Activated T-cell treated with anti-CD3 and anti-CD28 coated beads, Interleukin-2, amount 50 U/mL, for 24 hours (primary cell): ENCODE data around the gene TMEM167A.

Source experiments
- DNase-seq: peaks from one replicate; pipeline ENCODE4 v3.0.0-alpha.2; 2020
- H3K27ac Mint-ChIP-seq: 2 replicates; pipeline ENCODE4 v1.8.0; 2020; ENCODE audit warnings: mild to moderate bottlenecking, mixed read lengths
- H3K27me3 Mint-ChIP-seq: 2 replicates; pipeline ENCODE4 v1.8.0; 2020; ENCODE audit warnings: mixed read lengths
- H3K36me3 Mint-ChIP-seq: 2 replicates; pipeline ENCODE4 v1.8.0; 2020; ENCODE audit warnings: low read depth, mixed read lengths
- H3K4me1 Mint-ChIP-seq: 2 replicates; pipeline ENCODE4 v1.8.0; 2020; ENCODE audit warnings: low read depth, mixed read lengths
- H3K4me3 Mint-ChIP-seq: 2 replicates; pipeline ENCODE4 v1.8.0; 2020; ENCODE audit warnings: mild to moderate bottlenecking, moderate library complexity, mixed read lengths
- H3K9me3 Mint-ChIP-seq: 2 replicates; pipeline ENCODE4 v1.8.0; 2020; ENCODE audit warnings: mixed read lengths

The TMEM167A gene

DNA sequence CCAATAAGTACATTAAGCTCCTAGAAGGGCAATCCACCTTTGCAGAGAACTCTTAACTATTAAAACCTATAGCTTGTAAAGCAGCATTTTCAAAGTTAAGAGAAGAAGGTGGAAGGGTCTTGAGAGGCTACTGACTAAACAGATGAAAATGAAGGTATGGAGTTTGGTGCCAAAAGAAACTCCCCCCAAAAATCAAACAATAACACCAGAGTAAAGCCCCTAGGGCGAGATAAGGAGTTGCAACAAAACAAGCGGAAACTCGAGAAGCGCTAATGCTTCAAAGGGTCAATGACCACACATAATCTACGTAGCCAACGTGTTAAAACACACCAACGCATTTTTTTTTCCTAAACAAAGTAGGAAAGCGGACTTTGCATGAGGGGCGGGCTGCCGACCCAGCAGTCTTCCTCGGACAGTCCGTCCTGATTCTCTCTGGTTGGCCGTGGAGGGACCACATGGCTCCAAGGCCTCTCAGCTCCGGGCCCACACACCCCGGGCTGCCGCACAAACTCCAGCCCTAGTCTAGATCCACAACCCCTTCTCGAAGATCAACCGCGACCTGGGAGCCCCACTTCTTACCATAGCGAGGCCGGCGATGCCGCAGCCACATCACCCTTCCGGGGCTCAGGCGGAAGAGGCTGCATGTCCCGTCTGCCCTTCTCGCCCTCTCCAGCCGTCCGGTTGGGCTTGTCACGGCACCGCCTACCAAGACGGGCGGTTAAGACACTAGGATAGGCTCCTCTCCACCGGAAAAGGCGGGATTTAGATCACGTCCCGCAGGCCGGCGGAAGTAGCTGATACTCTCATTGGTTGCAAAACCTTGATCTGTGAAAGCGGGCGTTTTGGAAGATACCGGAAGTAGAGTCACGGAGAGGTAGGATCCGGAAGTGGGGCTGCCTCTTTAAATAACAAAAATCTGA, at the start of gene TMEM167A, which contains the start of gene XRCC4:
TMEM167A (minus strand) TSS at position 653 of the 920 bp plus-strand sequence; CDS start at position 582, 71 bp downstream.
XRCC4 (plus strand) TSS at position 806 of the 920 bp plus-strand sequence. CDS start 27,373 bp downstream, outside the sequence.
- Mint-ChIP-seq H3K9me3 (no peaks in the 10 kb centered on the region), H3K27ac (peak within 1 kb of the TSS; percentile 99), H3K36me3 (peaks cover 57% of the 10 kb centered on the region), H3K4me1 (peaks cover 51% of the 10 kb centered on the region), H3K4me3 (peak within 1 kb of the TSS; percentile 99), H3K27me3 (no peaks in the 10 kb centered on the region)
- peak; percentile 91 for DNase-seq

GRCh38 chr5:83126501-83126900, 49.3 kb upstream of the TMEM167A start:
- no peak overlapping the region for H3K4me3 Mint-ChIP-seq
- H3K4me1 Mint-ChIP-seq, result no peaks in the 10 kb centered on the region
- no peak for DNase-seq
- peaks cover 11% of the 10 kb centered on the region for H3K9me3 Mint-ChIP-seq
- H3K36me3 Mint-ChIP-seq, result peaks cover 32% of the 10 kb centered on the region
- no peak overlapping the region for H3K27ac Mint-ChIP-seq
- no peaks in the 10 kb centered on the region for H3K27me3 Mint-ChIP-seq

DNA sequence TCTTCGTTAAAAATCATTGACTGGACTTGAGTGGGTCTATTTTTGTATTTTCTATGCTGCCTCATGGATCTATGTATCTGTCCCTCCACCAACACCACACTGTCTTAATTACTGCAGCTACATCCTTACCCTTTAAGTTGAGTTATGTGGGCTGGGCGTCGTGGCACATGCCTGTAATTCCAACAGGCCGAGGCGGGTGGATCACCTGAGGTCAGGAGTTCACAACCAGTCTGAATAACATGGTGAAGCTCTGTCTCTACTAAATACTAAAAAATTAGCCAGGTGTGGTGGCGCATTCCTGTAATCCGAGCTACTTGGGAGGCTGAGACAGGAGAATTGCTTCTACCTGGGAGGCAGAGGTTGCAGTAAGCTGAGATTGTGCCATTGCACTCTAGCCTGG, 48.4 kb upstream of the TMEM167A start:
- Mint-ChIP-seq H3K9me3 (peaks cover 5% of the 10 kb centered on the region), H3K27ac (no peak overlapping the region), H3K27me3 (no peaks in the 10 kb centered on the region), H3K36me3 (peaks cover 29% of the 10 kb centered on the region), H3K4me1 (no peaks in the 10 kb centered on the region), H3K4me3 (no peak overlapping the region)
- no peak for DNase-seq

DNA sequence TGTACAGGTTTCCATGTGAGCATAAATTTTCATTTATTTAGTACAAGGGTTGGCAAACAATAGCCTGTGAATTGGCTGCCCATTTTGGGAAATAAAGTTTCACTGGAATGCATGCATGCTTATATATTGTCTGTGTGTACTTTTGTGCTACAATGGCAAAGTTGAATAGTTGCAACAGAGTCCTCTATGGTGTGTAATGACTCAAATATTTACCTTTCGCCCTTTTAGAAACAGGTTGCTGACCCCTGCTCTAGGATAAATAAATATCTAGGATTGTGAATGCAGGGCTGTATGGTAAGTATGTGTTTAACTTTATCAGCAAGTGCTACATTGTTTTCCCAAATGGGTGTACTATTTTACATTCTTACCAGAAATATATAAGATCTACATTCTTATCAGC, 47.4 kb upstream of the TMEM167A start:
- Mint-ChIP-seq H3K4me3 (no peak overlapping the region), H3K4me1 (no peaks in the 10 kb centered on the region), H3K27ac (no peak overlapping the region), H3K36me3 (peaks cover 23% of the 10 kb centered on the region), H3K9me3 (peaks cover 5% of the 10 kb centered on the region), H3K27me3 (no peaks in the 10 kb centered on the region)
- no peak for DNase-seq

- Mint-ChIP-seq H3K4me3 (no peak overlapping the region), H3K27ac (no peak overlapping the region), H3K27me3 (no peaks in the 10 kb centered on the region), H3K36me3 (peaks cover 39% of the 10 kb centered on the region), H3K9me3 (peaks cover 5% of the 10 kb centered on the region), H3K4me1 (no peaks in the 10 kb centered on the region)
- DNase-seq, result no peak
Measured at GRCh38 chr5:83118976-83119375, 41.8 kb upstream of the TMEM167A start.

DNA sequence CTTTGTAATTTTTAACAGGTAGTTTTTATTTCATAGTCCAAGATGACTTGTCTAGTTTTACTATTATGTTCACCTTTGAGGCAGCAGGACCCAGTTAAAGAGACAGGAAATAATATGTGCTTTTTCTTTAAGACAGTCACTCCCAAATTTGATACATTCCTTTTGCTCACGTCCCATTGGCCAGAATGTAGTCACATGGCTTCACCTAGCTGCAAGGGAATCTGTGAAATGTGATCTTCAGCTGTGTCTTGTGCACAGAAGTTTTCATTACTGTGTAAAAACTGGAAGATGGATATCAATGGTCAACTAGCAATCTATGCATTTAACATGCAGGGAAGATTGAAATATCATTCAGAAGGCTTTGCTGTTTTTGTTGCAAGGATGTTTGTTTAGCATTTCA, 41.3 kb upstream of the TMEM167A start:
- H3K36me3 Mint-ChIP-seq, result peaks cover 44% of the 10 kb centered on the region
- no peaks in the 10 kb centered on the region for H3K27me3 Mint-ChIP-seq
- H3K9me3 Mint-ChIP-seq, result peaks cover 5% of the 10 kb centered on the region
- no peak overlapping the region for H3K27ac Mint-ChIP-seq
- no peak for DNase-seq
- no peak overlapping the region for H3K4me3 Mint-ChIP-seq
- H3K4me1 Mint-ChIP-seq, result no peaks in the 10 kb centered on the region

DNA sequence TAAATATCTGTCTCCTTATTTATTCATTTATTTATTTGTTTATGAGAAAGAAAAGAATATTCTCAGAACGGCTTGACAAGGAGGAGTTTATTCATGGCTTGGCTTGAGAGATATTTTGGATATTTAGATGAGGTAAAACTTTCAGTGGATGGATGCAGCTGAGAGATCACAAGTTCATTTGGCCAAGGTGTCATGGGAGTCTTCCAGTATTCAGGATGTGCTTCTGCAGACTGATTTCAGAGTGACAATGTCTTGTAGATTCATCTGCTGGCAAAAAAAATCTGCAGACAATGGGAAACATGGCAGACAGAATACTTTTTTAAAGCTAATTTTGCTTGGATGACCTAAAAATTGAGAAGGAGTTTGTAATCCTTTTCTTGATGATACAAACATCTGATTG, 38.6 kb upstream of the TMEM167A start:
- Mint-ChIP-seq H3K4me1 (no peaks in the 10 kb centered on the region), H3K4me3 (no peak overlapping the region), H3K27me3 (no peaks in the 10 kb centered on the region), H3K27ac (no peak overlapping the region), H3K9me3 (peaks cover 17% of the 10 kb centered on the region), H3K36me3 (peaks cover 60% of the 10 kb centered on the region)
- no peak for DNase-seq

- H3K36me3 Mint-ChIP-seq, result peaks cover 37% of the 10 kb centered on the region
- no peaks in the 10 kb centered on the region for H3K27me3 Mint-ChIP-seq
- peaks cover 2% of the 10 kb centered on the region for H3K4me1 Mint-ChIP-seq
- H3K27ac Mint-ChIP-seq, result no peak overlapping the region
- H3K4me3 Mint-ChIP-seq, result no peak overlapping the region
- H3K9me3 Mint-ChIP-seq, result peaks cover 12% of the 10 kb centered on the region
- no peak for DNase-seq
Measured at GRCh38 chr5:83109380-83109779, 32.2 kb upstream of the TMEM167A start.

GRCh38 chr5:83107692-83108420, 30.7 kb upstream of the TMEM167A start:
- H3K27ac Mint-ChIP-seq, result no peak overlapping the region
- no peak overlapping the region for H3K4me3 Mint-ChIP-seq
- no peak for DNase-seq
- H3K36me3 Mint-ChIP-seq, result peaks cover 24% of the 10 kb centered on the region
- H3K27me3 Mint-ChIP-seq, result no peaks in the 10 kb centered on the region
- peaks cover 9% of the 10 kb centered on the region for H3K9me3 Mint-ChIP-seq
- H3K4me1 Mint-ChIP-seq, result peaks cover 2% of the 10 kb centered on the region

DNA sequence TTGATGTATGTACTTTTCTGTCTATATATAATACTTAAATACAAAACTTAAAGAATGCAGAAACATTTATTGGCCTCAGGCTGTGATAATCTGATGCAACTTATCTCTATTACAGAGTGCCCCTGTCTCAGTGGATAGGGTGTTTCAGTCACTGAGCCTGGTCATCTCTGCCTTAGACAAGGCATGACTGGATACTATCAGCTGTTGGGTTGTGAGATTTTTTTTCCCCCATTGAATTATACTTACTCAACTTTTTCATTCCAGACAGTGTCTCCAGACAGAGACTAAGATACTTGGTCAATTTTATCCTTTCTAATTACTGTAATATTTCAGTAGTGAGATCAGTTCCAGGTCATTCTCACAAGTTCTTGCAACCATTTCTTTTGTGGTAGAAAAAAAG, 26.8 kb upstream of the TMEM167A start:
- H3K4me1 Mint-ChIP-seq, result no peaks in the 10 kb centered on the region
- no peaks in the 10 kb centered on the region for H3K27me3 Mint-ChIP-seq
- H3K27ac Mint-ChIP-seq, result no peak overlapping the region
- H3K36me3 Mint-ChIP-seq, result peaks cover 9% of the 10 kb centered on the region
- DNase-seq, result no peak
- H3K9me3 Mint-ChIP-seq, result no peaks in the 10 kb centered on the region
- no peak overlapping the region for H3K4me3 Mint-ChIP-seq

DNA sequence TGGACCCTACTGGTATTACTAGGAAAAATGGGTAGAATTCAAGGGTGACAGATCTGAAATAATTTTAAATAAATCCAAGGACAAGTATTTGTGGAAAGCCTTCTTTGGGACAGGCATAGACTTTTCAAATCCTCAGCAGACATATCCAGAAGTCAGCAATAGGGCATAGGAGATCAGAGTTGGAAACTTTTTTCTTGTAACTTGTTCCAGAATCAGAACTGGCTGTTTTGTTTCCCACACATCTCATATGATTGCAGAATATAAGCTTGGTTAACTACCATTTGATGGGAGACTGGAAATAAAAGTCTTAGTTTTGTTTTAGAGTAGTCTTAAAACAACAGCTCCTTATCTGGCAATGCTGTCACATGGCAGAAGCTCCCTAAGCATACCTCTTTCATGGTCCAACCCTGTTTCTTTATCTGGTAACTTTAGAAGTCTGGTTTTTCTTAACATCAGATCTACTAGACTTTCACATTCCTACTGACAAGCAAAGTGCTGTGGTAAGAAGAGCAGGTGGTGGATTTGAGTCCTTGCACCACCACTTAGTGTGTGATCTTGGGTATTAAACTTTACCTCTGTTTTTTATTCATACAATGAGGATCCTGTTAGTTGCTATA, 25.3 kb upstream of the TMEM167A start:
- no peak for DNase-seq
- no peaks in the 10 kb centered on the region for H3K9me3 Mint-ChIP-seq
- no peak overlapping the region for H3K27ac Mint-ChIP-seq

DNA sequence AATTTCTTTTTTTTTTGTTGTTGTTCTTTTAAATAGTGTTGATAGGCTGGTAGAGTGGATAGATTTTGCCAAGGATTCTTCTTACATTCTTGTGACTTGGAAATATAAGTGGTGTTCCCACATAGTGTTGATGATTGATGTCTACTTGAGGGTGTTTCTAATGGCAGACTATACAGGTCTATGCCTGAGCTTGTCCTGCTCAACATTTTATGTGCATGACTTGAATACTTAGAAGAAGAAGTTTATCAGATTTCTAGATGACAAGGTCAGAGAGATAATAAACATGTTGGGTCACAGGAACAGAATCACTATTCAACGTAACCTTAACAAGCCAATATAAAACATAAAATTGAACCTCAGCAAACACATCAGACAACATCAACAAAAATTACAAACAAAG, 24.3 kb upstream of the TMEM167A start:
- H3K4me1 Mint-ChIP-seq, result peaks cover 2% of the 10 kb centered on the region
- no peaks in the 10 kb centered on the region for H3K9me3 Mint-ChIP-seq
- H3K4me3 Mint-ChIP-seq, result no peak overlapping the region
- peaks cover 2% of the 10 kb centered on the region for H3K36me3 Mint-ChIP-seq
- H3K27me3 Mint-ChIP-seq, result no peaks in the 10 kb centered on the region
- H3K27ac Mint-ChIP-seq, result no peak overlapping the region
- no peak for DNase-seq

More for the DNA sequence above, 25.3 kb upstream of the TMEM167A start:
- H3K4me1 Mint-ChIP-seq, result peaks cover 2% of the 10 kb centered on the region
- no peaks in the 10 kb centered on the region for H3K27me3 Mint-ChIP-seq
- H3K36me3 Mint-ChIP-seq, result peaks cover 7% of the 10 kb centered on the region
- no peak overlapping the region for H3K4me3 Mint-ChIP-seq

DNA sequence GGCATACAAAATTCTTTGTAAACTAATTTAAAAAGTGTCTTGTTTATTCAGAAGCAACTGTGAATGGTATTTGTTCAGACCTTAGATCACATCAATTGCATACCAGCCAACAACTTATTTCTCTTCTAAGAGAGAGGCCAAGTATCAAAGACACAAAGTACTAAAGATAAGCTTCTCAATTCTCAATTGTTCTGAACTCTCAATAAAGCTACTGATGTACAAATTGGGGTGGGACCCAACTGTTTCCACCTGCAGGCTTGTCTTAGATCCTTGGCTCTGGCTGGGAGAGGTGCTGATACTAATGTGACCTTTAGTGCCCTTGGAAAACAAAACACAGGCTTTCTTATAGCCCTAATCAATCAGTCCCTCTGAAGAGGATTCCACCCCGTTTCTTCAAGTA, 22.3 kb upstream of the TMEM167A start:
- H3K27me3 Mint-ChIP-seq, result no peaks in the 10 kb centered on the region
- no peak overlapping the region for H3K27ac Mint-ChIP-seq
- H3K9me3 Mint-ChIP-seq, result no peaks in the 10 kb centered on the region
- no peak for DNase-seq
- H3K4me3 Mint-ChIP-seq, result no peak overlapping the region
- peaks cover 13% of the 10 kb centered on the region for H3K36me3 Mint-ChIP-seq
- H3K4me1 Mint-ChIP-seq, result peaks cover 2% of the 10 kb centered on the region

GRCh38 chr5:83099001-83099400, 21.8 kb upstream of the TMEM167A start:
- DNase-seq, result no peak
- H3K27me3 Mint-ChIP-seq, result no peaks in the 10 kb centered on the region
- peaks cover 13% of the 10 kb centered on the region for H3K36me3 Mint-ChIP-seq
- peaks cover 2% of the 10 kb centered on the region for H3K4me1 Mint-ChIP-seq
- peaks cover under 1% of the 10 kb centered on the region for H3K9me3 Mint-ChIP-seq
- H3K27ac Mint-ChIP-seq, result no peak overlapping the region
- H3K4me3 Mint-ChIP-seq, result no peak overlapping the region
